HG02759 (cell line): ENCODE measurements around the gene TMEM243.
"Not testable (repeated sequence)": the region's sequence is repeated elsewhere in the genome, so short reads cannot be mapped to it uniquely, and the experiment has no call there.

Experiments used
- ATAC-seq: cut with Tn5 transposase; IDR thresholded peaks from one replicate; pipeline ENCODE4 v1.9.1; 2021; ENCODE audit warnings: mild to moderate bottlenecking, moderate library complexity; ENCODE audit not compliant: unreplicated experiment

TMEM243 gene, protein sequence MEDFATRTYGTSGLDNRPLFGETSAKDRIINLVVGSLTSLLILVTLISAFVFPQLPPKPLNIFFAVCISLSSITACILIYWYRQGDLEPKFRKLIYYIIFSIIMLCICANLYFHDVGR

DNA sequence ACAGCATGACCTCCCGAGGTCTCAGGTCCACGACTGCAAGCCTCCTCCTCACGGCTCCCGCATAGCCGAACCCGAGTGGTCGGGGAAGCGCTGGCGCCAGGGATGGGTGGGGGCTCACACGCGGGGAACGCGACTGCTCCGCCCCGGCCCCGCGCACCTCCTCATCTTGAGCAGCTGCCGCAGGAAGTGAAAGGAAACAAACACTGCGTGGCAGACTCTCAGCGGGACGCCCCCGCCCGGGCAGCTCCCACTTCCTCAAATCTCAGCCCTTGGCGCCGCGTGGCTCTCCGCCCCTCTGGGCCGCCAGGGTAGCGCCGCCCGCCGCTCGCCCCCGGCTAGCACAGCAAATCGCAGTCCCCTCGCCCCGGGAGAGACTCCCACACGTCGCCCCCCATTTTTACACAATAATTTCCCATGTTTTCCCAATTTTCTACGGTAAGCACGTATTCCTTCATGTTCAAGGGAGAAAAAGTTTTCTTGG, at the start of gene TMEM243:
TSS of gene TMEM243 (minus strand) at position 188 of the 481 bp plus-strand sequence. CDS start 229 bp downstream, outside the sequence.
- peak; percentile 45 for ATAC-seq

DNA sequence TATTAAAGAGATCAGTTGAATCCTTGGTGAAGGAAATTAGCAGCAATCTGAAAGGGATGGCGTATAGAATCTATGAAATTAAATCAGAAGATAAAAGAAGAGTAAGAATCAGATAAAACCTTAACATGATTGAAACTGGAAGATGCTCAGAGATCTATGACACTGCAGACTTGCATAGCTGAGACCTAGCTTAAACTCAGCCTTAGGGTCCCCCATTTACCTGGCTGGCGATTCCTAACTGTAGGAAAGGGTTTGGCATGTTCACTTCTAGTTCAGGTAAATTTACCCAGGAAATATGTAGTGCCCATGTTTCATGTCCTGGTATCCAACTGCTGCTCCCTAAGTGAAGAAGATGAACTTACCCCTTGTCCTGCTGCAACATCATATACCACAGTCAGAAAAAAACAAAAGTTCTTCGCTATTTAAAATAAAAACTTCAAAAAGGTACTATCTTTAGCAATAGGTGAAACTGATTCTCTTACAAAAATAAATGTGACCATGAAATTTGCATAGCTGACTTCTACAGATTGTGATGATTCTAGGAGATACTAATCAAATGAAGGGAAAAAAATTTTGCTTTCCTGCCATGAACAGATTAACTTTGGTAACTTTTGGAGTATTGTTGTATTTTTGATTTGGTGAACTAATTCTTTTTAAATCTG, 47.8 kb upstream of the TMEM243 start:
- peak; percentile 49 for ATAC-seq

DNA sequence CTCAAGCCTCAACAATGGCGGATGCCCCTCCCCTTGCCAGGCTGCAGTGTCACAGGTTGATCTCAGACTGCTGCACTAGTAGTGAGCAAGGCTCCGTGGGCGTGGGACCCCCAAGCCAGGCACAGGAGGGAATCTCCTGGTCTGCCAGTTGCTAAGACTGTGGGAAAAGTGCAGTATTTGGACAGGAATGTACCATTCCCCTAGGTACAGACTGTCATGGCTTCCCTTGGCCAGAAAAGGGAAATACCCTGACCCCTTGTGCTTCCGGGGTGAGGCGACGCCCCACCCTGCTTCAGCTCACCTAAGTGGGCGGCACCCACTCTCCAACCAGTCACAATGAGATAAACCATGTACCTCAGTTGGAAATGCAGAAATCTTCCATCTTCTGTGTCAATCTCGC, 44.0 kb upstream of the TMEM243 start:
- ATAC-seq: no peak

DNA sequence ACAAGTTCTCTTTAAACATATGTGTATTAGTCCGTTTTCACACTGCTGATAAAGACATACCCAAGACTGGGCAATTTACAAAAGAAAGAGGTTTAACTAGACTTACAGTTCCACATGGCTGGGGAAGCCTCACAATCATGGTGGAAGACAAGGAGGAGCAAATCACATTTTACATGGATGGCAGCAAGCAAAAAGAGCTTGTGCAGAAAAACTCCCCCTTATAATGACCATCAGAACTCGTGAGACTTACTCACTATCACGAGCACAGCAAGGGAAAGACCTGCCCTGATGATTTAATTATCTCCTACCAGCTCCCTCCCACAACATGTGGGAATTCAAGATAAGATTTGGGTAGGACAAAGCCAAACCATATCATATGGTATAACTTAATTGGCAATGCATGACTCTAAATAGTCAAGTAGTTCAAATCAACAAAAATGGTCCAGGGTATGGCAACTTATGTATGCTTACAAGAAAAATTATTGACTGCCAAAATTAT, 34.1 kb upstream of the TMEM243 start:
- ATAC-seq: no peak

DNA sequence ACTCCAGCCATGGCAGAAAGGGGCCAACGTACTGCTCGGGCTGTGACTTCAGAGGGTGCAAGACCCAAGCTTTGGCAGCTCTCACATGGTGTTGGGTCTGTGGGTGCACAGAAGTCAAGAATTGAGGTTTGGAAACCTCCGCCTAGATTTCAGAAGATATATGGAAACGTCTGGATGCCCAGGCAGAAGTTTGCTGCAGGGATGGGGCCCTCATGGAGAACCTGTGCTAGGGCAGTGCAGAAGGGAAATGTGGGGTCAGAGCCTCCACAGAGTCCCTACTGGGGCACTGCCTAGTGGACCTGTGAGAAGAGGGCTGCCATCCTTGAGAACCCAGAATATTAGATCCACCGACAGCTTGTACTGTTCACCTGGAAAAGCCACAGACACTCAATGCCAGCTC, 26.1 kb upstream of the TMEM243 start:
- not testable (repeated sequence) for ATAC-seq

DNA sequence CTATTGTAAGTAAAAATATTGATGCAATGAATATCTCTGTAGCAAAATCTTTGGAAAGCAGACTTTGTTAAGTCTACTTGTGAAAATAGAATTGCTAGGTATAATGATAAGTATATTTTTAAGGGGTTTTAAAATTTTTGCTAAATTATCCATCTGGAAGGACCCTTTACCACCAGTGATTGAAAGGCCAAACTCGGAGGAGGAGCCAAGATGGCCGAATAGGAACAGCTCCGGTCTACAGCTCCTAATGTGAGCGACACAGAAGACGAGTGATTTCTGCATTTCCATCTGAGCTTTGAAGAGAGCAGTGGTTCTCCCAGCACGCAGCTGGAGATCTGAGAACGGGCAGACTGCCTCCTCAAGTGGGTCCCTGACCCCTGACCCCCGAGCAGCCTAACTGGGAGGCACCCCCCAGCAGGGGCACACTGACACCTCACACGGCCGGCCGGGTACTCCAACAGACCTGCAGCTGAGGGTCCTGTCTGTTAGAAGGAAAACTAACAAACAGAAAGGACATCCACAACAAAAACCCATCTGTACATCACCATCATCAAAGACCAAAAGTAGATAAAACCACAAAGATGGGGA, 19.0 kb upstream of the TMEM243 start:
- not testable (repeated sequence) for ATAC-seq

DNA sequence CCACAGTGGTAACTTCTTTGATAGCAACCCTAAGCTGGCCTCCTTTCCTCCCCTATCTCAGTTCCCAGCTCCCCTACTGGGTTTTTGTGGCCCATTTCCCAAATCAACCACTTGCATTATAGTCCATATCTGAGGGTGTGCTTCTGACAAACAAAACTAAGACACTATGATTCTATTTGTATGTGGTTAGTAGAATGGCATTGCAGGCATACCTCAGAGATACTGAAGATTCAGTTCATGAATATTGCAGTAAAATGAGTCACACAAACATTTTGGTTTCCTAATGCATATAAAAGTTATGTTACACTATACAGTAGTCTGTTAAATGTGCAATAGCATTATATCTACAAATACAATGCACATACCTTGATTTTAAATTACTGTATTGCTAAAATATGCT, 15.4 kb upstream of the TMEM243 start:
- ATAC-seq: no peak

DNA sequence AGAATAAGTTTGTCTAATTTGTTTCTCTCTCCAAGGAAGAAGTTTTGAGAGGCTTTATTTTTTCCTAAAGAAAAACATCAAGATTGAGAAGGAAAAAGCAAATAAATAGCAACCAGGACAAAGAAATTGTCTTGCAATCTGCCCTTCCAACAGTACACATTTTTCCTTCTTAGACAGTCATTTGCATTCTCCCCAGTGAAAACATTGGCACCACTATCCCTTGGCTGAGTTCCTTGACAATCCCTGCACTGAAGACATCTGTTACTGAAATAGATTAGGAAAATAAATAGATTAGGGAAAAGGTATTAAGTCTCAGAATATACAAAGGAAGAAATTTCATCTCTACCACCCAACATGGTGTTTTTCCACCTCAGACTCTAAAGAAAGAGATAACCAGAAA, 12.2 kb upstream of the TMEM243 start:
- no peak for ATAC-seq

DNA sequence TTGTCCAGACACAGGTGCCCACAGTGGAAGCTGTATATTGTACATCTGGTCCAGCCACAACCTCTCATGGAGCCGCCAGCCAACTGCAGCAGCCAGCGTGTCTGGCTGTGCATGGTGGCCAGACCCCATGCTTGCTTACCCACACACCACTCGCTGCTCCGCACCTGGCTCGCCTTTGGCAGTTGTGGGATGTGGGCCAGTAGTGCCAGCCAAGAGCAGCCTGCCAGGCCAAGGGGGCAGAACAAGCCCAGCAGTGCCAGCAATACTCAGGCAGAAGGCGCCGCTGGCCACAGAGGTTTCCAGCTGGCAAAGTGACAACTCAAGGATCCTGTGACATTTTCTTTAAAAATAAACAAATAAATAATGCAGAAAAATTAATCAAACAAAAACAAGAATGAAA, 11.7 kb upstream of the TMEM243 start:
- no peak for ATAC-seq

DNA sequence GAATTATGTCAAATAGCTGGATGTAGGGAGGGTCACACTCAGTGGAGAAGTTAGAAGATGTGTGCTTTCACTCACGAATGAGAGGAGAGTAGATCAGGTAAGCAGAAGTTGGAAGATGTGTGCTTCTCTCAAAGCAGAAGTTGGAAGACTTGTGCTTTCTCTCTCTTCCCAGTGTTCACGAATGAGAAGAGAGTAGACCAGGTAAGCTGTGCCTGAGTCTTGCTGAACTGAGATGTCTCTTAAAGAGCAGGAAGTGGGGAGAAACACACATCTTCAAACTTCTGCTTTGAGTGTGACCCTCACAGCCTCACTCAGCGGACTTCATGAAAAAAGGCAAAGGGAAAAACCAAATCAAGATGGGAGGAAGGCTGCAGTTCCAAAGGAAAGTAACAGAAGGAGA, 7.0 kb upstream of the TMEM243 start:
- no peak for ATAC-seq

DNA sequence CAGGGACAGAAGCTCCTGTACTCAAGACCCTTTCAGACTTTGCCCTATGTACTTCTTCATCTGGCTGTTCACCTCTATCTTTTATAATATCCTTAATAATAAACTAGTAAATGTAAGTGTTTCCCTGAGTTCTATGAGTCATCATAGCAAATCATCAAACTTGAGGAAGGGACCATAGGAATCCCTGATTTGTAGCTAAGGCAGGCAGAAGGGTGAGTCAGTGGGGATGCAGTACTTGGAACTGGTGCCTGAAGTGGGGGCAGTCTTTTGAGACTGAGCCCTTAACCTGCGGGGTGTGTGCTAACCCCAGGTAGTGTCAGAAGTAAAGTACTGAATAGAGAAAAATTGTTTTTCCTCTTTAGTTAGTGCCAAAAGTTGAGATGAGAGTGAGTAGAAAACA, 6.2 kb upstream of the TMEM243 start:
- ATAC-seq: no peak

DNA sequence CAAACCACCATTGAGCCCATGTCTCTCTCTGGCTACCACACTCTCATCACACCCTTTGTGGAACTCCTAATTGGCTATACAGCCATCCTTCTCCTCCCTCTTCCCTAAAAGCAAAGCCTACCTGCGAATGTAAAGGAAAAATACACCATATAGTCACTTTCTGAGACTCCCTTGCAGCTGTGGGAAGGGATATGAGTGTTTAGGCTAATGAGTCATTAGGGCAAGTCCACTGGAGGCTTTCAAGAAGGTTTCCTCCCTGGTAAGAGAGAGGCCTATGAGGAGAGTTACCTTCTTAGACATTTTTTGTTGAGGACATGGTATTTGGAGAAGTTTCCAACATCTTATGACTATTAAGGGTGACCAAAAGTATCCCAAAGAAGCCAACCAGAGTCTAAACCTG, 4.1 kb upstream of the TMEM243 start:
- ATAC-seq: no peak

DNA sequence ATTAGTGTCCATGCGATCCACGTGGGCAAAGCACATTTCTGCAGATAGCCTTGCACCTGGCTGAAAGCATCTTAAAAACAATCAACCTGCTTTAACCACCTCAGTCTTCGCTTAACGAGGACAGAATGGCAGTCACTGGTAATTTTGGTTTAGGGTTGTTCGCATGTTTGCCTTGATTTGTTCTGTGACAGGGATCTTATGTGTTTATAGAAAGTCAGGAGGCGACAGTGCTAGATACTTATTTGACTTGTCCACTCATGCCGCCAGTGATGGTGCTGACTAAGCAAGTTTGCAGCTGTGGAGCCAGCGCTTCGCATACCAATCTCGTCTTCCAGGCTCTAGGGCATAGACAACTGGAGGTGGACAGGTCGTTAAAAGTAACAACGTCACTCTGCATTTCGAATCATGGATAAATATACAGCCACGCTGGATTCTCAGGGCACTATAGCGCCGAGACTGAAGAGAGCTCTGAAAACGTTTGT, 1.2 kb upstream of the TMEM243 start:
- ATAC-seq: no peak

DNA sequence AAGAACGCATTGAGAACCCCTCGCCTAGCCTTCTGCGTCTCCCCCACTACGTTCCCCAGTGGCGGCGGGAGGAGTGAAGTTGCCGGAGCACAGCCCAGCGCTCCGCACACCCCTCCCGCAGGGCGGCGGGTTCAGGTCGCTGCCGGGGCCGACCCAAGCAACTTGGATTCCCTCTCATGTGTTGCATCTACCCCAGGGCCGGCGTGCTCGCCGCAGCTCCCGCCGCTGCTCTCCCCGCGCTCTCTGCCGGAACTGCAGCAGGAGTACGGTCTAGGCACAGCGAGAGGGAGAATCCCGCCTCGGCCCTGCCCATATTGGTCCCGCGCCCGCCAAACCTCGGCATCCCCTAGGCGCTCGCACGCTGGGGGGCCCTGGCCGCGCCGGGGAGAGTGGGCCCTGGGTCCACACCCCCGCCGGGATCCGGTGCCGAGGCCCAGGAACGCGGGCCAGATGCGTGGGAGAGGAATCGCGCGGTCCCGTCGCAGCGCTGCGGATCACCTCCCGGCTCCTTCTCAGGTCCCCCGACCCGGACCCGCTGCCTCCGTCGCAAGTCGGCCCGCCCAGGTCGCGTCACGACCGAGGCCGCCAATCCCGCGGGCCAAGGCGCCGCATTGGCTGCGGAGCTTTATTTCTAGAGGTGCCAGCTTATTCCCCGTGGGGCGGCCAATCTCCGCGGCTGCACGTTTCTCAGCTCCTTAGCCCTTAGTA, 648 bp upstream of the TMEM243 start:
- peak; percentile 42 for ATAC-seq

DNA sequence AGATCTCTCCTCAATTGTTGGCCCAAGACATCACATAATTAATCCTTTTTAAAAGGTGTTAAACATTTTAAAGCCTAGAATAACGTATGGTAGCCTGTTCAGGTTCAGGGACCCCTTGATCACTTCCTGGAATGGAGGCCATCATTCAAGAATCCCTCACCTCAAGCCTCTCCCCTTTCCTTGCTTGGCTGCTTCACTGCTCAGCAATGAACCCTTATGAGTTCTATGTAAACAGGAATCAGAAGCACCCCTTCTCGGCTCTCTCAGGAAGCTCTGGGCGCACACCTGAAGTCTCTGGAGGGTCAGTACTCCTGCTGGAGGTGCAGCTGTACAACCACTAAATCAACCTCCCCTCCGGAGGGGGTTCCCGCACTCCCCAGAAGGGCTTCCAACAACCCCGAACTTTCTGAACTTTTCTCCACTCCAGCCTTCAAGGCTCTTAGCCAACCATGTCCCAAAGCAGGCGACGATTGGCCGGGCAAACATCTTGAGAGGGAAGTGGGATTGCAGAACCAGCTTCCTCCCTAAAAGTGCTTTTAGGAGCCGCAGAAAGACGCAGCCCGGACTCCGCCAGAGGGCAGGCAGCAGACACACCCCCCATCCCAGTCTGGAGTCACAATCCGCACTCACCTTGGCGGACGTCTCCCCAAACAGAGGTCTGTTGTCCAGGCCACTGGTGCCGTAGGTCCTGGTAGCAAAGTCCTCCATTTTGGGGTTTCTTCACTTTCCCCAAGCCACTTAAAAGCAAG, 562 bp downstream of the TMEM243 start:
- peak; percentile 5 for ATAC-seq

DNA sequence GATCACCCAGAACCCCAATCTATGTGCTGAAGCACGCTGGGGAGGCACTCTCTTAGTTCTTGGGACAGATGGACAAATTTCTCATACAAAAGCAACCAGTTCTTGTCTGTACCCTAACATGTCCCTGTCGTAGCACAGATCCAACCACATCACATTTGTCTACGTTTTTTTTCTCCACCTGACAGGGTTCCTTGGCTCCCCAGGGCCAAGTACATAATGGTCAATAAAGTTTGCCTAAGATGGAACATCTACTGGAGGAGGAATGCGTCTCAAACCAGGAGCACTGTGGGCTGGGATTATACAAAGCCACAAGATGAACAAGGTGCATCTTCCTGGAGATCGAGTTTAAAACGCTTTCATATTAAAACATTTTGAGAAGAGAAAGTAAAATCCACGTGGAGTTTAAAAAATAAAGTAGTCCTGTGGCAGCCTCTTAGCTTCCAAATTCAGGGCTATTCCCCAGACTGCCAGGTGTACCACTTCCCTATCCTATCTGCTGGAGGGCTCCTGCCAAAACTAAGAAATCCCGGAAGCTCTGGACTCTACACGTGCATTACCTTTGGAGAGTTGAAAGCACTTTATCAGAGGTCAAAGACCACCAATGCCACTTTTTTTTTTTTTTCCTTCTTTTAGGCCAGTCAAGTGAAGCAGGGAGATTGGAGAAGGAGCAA, 1.4 kb downstream of the TMEM243 start:
- ATAC-seq: no peak

DNA sequence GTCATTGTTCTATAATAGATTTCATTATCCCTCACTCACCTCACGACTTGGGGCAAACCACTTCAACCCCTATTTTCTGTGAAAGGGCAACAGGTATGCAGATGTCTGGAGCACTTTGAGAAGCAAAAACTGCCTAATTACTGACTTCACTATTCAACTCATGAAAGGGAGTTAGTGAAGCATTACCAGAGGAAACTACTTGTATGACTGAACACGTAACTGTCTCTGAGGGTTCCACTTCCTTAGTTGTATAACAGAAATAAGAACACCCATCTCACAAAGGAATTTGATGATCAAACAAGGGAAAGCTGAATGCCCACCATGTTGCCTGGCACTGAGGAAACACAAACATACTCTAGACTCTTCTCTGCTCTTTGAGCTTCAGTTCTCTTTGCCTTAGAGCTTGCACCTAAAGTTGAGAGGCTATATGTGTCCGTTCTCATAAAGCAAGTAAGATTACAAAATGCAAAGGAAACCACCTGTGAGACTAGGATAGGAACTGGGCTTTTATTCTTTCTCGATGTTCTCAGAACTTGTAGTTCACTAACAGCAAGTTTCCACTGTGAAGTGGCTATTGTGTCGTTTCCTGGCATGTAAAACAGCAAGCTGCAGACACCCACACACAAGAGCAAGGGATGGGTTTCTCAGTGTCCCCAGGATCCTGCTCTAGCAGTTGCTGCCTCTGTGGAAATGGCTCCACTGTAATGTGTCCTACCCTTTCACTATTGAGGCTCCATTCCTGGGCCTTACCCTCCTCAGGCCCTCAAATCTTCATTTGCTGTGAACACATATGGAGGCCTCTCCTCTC, 2.6 kb downstream of the TMEM243 start:
- ATAC-seq: peak; percentile 50

DNA sequence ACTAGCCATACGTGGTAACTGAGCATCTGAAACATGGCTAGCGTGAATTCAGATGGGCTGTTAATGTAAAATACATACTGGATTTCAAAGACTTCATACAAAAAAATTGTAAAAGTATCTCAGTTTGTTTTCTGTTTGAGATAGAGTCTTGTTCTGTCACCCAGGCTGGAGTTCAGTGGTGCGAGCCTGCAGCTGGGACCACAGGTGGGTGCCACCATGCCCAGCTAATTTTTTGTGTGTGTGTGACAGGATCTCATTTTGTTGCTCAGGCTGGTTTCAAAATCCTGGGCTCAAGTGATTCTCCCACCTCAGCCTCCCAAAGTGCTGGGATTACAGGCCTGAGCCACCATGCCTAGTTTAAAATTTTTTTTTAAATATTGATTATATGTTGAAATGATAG, 4.5 kb downstream of the TMEM243 start:
- no peak for ATAC-seq

DNA sequence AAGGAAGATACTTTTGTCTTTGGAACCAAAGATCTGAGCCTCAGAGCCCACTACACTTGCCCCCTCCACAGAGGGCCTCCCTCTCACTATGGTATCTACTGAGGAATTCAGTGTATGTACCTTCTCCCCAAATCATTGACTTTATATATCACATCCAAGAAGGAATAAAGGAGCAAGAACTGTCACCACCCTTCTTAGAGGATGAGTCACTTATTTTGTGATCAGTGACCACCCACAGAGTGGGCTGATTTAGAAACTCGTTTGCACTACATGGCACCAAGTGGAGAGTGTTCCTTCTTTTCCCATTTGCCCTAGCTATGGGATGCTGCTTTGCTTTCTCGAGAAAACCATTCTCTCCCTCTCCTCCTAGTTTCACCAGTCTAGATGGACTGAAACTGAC, 5.7 kb downstream of the TMEM243 start:
- ATAC-seq: no peak
